Measurements from ENCODE around the gene TCTN1.

GRCh38 chr12:110579535-110580253 lies 34.2 kb upstream of the TCTN1 start:
- TF ChIP-seq EZH2 (IDR thresholded peaks at IDR 0.05; ENCODE audit: borderline replicate concordance, insufficient read depth, low read depth, low read length, poor library complexity, severe bottlenecking), result no peak
- TF ChIP-seq CTCF (IDR thresholded peaks at IDR 0.05), result no peak
